Upper lobe of left lung (tissue), 4 donors: ENCODE measurements around the gene NME3.

ENCODE experiments used
- EP300 ChIP-seq, 4 donors: sonication (generic); formaldehyde crosslinking; IDR thresholded peaks; one replicate each; pipeline ENCODE4 v1.5.1; 2017; ENCODE audit warnings: antibody characterized with exemption in 4 of 4, control low read depth in 2 of 4
- POLR2A ChIP-seq, 4 donors: fragments of 450-650 bp; IDR thresholded peaks; one replicate each; pipeline ENCODE4 v1.5.1; 2016 to 2017; ENCODE audit warnings: antibody characterized with exemption in 4 of 4, mild to moderate bottlenecking in 2 of 4
- TF ChIP-seq, protein P1 (sequence below), 6 experiments: fragments of 450-650 bp in 4 of 6; fragments of 200-600 bp in 2 of 6; sonication (generic) in 2 of 6; IDR thresholded peaks; one replicate each; pipeline ENCODE4 v1.5.1; 2016 to 2019; ENCODE audit warnings: antibody characterized with exemption in 6 of 6

DNA sequence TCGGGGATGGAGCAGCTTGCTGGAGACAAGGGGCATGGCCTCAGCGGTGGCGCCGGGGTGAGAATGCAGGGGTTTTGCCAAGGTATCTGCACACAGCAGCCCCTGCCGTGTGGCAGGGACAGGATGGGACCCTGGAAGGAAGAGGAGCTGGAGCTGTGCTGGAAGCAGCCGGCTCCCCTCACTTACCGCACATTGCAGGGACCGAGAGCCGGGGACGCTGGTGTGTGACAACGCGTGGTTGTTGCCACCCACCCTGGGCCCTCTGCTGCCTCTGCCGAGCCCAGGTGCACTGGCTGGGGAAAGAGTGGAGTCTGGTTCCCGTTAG lies 14.5 kb upstream of the NME3 start:
- TF ChIP-seq, protein P1, sequence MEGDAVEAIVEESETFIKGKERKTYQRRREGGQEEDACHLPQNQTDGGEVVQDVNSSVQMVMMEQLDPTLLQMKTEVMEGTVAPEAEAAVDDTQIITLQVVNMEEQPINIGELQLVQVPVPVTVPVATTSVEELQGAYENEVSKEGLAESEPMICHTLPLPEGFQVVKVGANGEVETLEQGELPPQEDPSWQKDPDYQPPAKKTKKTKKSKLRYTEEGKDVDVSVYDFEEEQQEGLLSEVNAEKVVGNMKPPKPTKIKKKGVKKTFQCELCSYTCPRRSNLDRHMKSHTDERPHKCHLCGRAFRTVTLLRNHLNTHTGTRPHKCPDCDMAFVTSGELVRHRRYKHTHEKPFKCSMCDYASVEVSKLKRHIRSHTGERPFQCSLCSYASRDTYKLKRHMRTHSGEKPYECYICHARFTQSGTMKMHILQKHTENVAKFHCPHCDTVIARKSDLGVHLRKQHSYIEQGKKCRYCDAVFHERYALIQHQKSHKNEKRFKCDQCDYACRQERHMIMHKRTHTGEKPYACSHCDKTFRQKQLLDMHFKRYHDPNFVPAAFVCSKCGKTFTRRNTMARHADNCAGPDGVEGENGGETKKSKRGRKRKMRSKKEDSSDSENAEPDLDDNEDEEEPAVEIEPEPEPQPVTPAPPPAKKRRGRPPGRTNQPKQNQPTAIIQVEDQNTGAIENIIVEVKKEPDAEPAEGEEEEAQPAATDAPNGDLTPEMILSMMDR (IDR thresholded peaks at IDR 0.05), result no peak
- TF ChIP-seq POLR2A (IDR thresholded peaks at IDR 0.05) (no peak), EP300 (IDR thresholded peaks at IDR 0.05) (no peak)
